ENCODE measurements around the gene COBLL1. TPM values are rescaled to one million over a fixed set of nuclear protein-coding genes. Genes with fewer than 3 reads are reported as not detected.
"Not testable (repeated sequence)": the region's sequence is repeated elsewhere in the genome, so short reads cannot be mapped to it uniquely, and the experiment has no call there.

Gene COBLL1
- total RNA-seq, 1 experiment from 2014 or later = 4.4 TPM

- in situ Hi-C loops (cut with HindIII; ENCODE audit: low pct_unique_long_range_greater_than_20kb, low sequenced_read_pairs) = no loop called here
- DNase-seq (ENCODE audit: low read depth, low spot score) = no peak
- Histone ChIP-seq H3K27me3 (ENCODE audit: control insufficient read depth, insufficient read depth, low read length) (no peaks in the 10 kb centered on the region), H3K4me3 (ENCODE audit: low read depth in 2 of 2, low read length in 2 of 2) (no peak overlapping the region), H3K36me3 (ENCODE audit: control insufficient read depth, insufficient read depth, low read length) (no peaks in the 10 kb centered on the region; the same call in 1 of the 2 replicates), H3K9me3 (ENCODE audit: control insufficient read depth, insufficient read depth, low read depth, low read length) (no peaks in the 10 kb centered on the region), H3K4me1 (ENCODE audit: control insufficient read depth, insufficient read depth, low read length) (no peaks in the 10 kb centered on the region), H3K27ac (ENCODE audit: low read length) (no peak overlapping the region)
- no TSS peak for BruUV-seq (replicated peaks)
- ATAC-seq = no peak
- no peak for TF ChIP-seq TCF7L2 (IDR thresholded peaks at IDR 0.05; ENCODE audit: low read depth, low read length)
- no peak for TF ChIP-seq POLR2AphosphoS5 (IDR thresholded peaks at IDR 0.05; ENCODE audit: low read depth, low read length)
- TF ChIP-seq SIN3A (IDR thresholded peaks at IDR 0.05; ENCODE audit: borderline replicate concordance, insufficient read depth, low read depth, low read length) = no peak
- no peak for TF ChIP-seq CTCF (IDR thresholded peaks at IDR 0.05)
- ChIA-PET CTCF (no interaction called here), POLR2A (no interaction called here)
- intact Hi-C loops (cut with micrococcal nuclease; ENCODE audit: unreplicated experiment) = no loop called here
Measured at GRCh38 chr2:164710837-164711765, 130.5 kb downstream of the COBLL1 start.

GRCh38 chr2:164710252-164710836 is 131.3 kb downstream of the COBLL1 start:
- H3K36me3 ChIP-seq (ENCODE audit: control insufficient read depth, insufficient read depth, low read length); H3K9me3 ChIP-seq (ENCODE audit: control insufficient read depth, insufficient read depth, low read depth, low read length); BruUV-seq (replicated peaks); POLR2A ChIA-PET; H3K27me3 ChIP-seq (ENCODE audit: control insufficient read depth, insufficient read depth, low read length); DNase-seq (ENCODE audit: low read depth, low spot score); H3K27ac ChIP-seq (ENCODE audit: low read length); CTCF ChIA-PET; in situ Hi-C loops (cut with HindIII; ENCODE audit: low pct_unique_long_range_greater_than_20kb, low sequenced_read_pairs); intact Hi-C loops (cut with micrococcal nuclease; ENCODE audit: unreplicated experiment); ATAC-seq; H3K4me3 ChIP-seq (ENCODE audit: low read depth in 2 of 2, low read length in 2 of 2); H3K4me1 ChIP-seq (ENCODE audit: control insufficient read depth, insufficient read depth, low read length): not testable (repeated sequence)

GRCh38 chr2:164706522-164706921 is 135.1 kb downstream of the COBLL1 start:
- ChIA-PET CTCF (no interaction called here), POLR2A (no interaction called here)
- Histone ChIP-seq H3K27me3 (ENCODE audit: control insufficient read depth, insufficient read depth, low read length) (no peaks in the 10 kb centered on the region), H3K36me3 (ENCODE audit: control insufficient read depth, insufficient read depth, low read length) (no peaks in the 10 kb centered on the region), H3K4me1 (ENCODE audit: control insufficient read depth, insufficient read depth, low read length) (no peaks in the 10 kb centered on the region), H3K4me3 (ENCODE audit: low read depth in 2 of 2, low read length in 2 of 2) (no peak overlapping the region), H3K9me3 (ENCODE audit: control insufficient read depth, insufficient read depth, low read depth, low read length) (no peaks in the 10 kb centered on the region), H3K27ac (ENCODE audit: low read length) (no peak overlapping the region)
- DNase-seq (ENCODE audit: low read depth, low spot score) (no peak), ATAC-seq (no peak)
- intact Hi-C loops (cut with micrococcal nuclease; ENCODE audit: unreplicated experiment) = no loop called here
- in situ Hi-C loops (cut with HindIII; ENCODE audit: low pct_unique_long_range_greater_than_20kb, low sequenced_read_pairs) = no loop called here
- BruUV-seq (replicated peaks) = no TSS peak
- no peak for TF ChIP-seq SIN3A (IDR thresholded peaks at IDR 0.05; ENCODE audit: borderline replicate concordance, insufficient read depth, low read depth, low read length)
- no peak for TF ChIP-seq POLR2AphosphoS5 (IDR thresholded peaks at IDR 0.05; ENCODE audit: low read depth, low read length)
- no peak for TF ChIP-seq CTCF (IDR thresholded peaks at IDR 0.05)
- TF ChIP-seq REST (IDR thresholded peaks at IDR 0.05; ENCODE audit: insufficient read depth in 1 of 2, low read depth in 2 of 2, low read length in 1 of 2) = no peak
- no peak for TF ChIP-seq TCF7L2 (IDR thresholded peaks at IDR 0.05; ENCODE audit: low read depth, low read length)

All from Panc1 (cell line).